CD4-positive, alpha-beta T cell (primary cell): ENCODE data around the gene PCDHA7. TPM values are rescaled to one million over a fixed set of nuclear protein-coding genes. Genes with fewer than 3 reads are reported as not detected.
"Not testable (repeated sequence)": the region's sequence is repeated elsewhere in the genome, so short reads cannot be mapped to it uniquely, and the experiment has no call there.

ENCODE experiments used
- ATAC-seq: fragments of 200-7000 bp; cut with Tn5 transposase; one replicate; pipeline ENCODE4 v1.10.0; 2022; ENCODE audit warnings: mild to moderate bottlenecking; ENCODE audit not compliant: poor library complexity
- CTCF ChIA-PET: fragments of 350-600 bp; sonication (Branson Sonifier 250); formaldehyde crosslinking; loops from one replicate; lab custom pipeline; 2021; ENCODE audit warnings: antibody characterized with exemption, inconsistent platforms; lab: Charles Lee
- POLR2A ChIA-PET: fragments of 350-600 bp; sonication (Branson Sonifier 250); formaldehyde crosslinking; loops from one replicate; lab custom pipeline; 2021; ENCODE audit warnings: antibody characterized with exemption, inconsistent platforms; lab: Charles Lee
- DNase-seq, 14 experiments: peaks; one replicate each; pipeline ENCODE4 v3.0.0-alpha.2; 2013 to 2020; ENCODE audit warnings: mixed read lengths in 2 of 14
- H3K27ac ChIP-seq, 2 donors: one replicate each; pipeline versions ENCODE4 v1.5.1 to v1.7.0; 2013; ENCODE audit warnings: low read length in 2 of 2, low read depth in 1 of 2, mild to moderate bottlenecking in 1 of 2
- H3K27me3 ChIP-seq, 2 experiments: 1 replicate in 1 of 2; 2 replicates in 1 of 2; pipeline versions ENCODE4 v1.6.1 to v1.7.0; 2013; ENCODE audit warnings: low read length in 2 of 2, control low read depth in 1 of 2, mild to moderate bottlenecking in 1 of 2, moderate library complexity in 1 of 2; ENCODE audit not compliant: insufficient read depth in 2 of 2, control insufficient read depth in 1 of 2
- H3K36me3 ChIP-seq: one replicate; pipeline ENCODE4 v1.6.1; 2013; ENCODE audit warnings: low read length, control low read depth; ENCODE audit not compliant: insufficient read depth
- H3K4me1 ChIP-seq: one replicate; pipeline ENCODE4 v1.6.1; 2013; ENCODE audit warnings: low read length, control low read depth; ENCODE audit not compliant: insufficient read depth
- H3K4me3 ChIP-seq: one replicate; pipeline ENCODE4 v1.5.1; 2013; ENCODE audit warnings: mild to moderate bottlenecking, low read length, moderate library complexity
- H3K9me3 ChIP-seq, 2 experiments: 1 replicate in 1 of 2; 2 replicates in 1 of 2; pipeline versions ENCODE4 v1.6.1 to v1.7.0; 2013; ENCODE audit warnings: low read length in 2 of 2, mild to moderate bottlenecking in 2 of 2, control low read depth in 1 of 2, moderate library complexity in 1 of 2; ENCODE audit not compliant: control insufficient read depth in 1 of 2, insufficient read depth in 1 of 2
- H3K27ac Mint-ChIP-seq: one replicate; pipeline ENCODE4 v1.8.0; 2020; ENCODE audit warnings: mixed read lengths
- H3K27me3 Mint-ChIP-seq: one replicate; pipeline ENCODE4 v1.8.0; 2021; ENCODE audit warnings: mixed read lengths
- H3K36me3 Mint-ChIP-seq: one replicate; pipeline ENCODE4 v1.8.0; 2021; ENCODE audit warnings: low read depth, mixed read lengths
- H3K4me1 Mint-ChIP-seq: one replicate; pipeline ENCODE4 v1.8.0; 2021; ENCODE audit warnings: low read depth, mixed read lengths
- H3K4me3 Mint-ChIP-seq: one replicate; pipeline ENCODE4 v1.8.0; 2020; ENCODE audit warnings: mild to moderate bottlenecking, mixed read lengths
- H3K9me3 Mint-ChIP-seq: one replicate; pipeline ENCODE4 v1.8.0; 2020; ENCODE audit warnings: mixed read lengths
- intact Hi-C, 2 experiments: fragments of 100-400 bp; cut with DNase I in 1 of 2; cut with micrococcal nuclease in 1 of 2; formaldehyde crosslinking; loops; one replicate each; pipeline versions ENCODE4 v1.15.1 to v1.9.0; 2023 to 2025; cut with DNase I, micrococcal nuclease
- polyA plus RNA-seq, 2 donors: library from polyadenylated mRNA; unstranded; fragments of 120-200 nt; gene quantifications; one replicate each; pipeline ENCODE4 v1.2.1, GENCODE V29; 2013
- total RNA-seq, 174 experiments: library from RNA in 2 of 174; stranded (reverse) in 2 of 174; gene quantifications; one replicate each; pipeline ENCODE4 v1.2.3 and lab custom pipeline; 2021 to 2026
- TF ChIP-seq, protein P1 (sequence below): fragments of 200-600 bp; IDR thresholded peaks from one replicate; pipeline ENCODE4 v1.8.0; 2022; ENCODE audit warnings: antibody characterized with exemption, mild to moderate bottlenecking

PCDHA7 gene, protein sequence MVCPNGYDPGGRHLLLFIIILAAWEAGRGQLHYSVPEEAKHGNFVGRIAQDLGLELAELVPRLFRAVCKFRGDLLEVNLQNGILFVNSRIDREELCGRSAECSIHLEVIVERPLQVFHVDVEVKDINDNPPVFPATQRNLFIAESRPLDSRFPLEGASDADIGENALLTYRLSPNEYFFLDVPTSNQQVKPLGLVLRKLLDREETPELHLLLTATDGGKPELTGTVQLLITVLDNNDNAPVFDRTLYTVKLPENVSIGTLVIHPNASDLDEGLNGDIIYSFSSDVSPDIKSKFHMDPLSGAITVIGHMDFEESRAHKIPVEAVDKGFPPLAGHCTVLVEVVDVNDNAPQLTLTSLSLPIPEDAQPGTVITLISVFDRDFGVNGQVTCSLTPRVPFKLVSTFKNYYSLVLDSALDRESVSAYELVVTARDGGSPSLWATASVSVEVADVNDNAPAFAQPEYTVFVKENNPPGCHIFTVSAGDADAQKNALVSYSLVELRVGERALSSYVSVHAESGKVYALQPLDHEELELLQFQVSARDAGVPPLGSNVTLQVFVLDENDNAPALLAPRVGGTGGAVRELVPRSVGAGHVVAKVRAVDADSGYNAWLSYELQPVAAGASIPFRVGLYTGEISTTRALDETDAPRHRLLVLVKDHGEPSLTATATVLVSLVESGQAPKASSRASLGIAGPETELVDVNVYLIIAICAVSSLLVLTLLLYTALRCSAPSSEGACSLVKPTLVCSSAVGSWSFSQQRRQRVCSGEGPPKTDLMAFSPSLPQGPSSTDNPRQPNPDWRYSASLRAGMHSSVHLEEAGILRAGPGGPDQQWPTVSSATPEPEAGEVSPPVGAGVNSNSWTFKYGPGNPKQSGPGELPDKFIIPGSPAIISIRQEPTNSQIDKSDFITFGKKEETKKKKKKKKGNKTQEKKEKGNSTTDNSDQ
- total RNA-seq (not detected), total RNA-seq (lab: John Stamatoyannopoulos, UW) (0 to 0.07 (median 0) reads per million in 172 experiments)
- polyA plus RNA-seq (2013, experiment 1 of 2), result not detected
- polyA plus RNA-seq (2013, experiment 2 of 2), result not detected

DNA sequence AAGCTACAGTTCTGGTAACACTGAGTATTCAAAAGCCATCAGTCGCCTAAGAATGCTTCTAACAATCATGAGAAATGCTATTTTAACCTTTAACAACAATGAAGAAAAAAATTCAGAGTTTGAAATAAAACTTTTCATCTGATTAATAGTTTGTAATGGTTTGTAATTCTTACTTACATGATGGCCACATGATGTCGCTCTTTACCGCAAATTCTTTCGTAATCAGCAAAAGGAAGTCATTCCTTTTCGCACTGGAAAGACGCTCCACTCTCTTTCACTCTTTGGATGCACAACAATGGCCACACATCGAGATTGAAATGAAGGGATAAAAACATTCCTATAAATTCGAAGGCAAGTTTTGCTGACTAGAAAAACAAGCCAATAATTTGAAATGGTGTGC, at the start of gene PCDHA7:
TSS of gene PCDHA7 (plus strand) at position 277 of the 400 bp plus-strand sequence. CDS start at position 392, 115 bp downstream.
- Histone ChIP-seq H3K9me3 (peaks cover 26 to 38% of the 10 kb centered on the region in 2 experiments), H3K4me3 (no peak within 1 kb of the TSS), H3K27me3 (peaks cover 13 to 22% of the 10 kb centered on the region in 2 experiments), H3K27ac (no peak within 1 kb of the TSS), H3K4me1 (no peaks in the 10 kb centered on the region), H3K36me3 (no peaks in the 10 kb centered on the region)
- H3K4me3 Mint-ChIP-seq, result no peak within 1 kb of the TSS
- POLR2A ChIA-PET, result no interaction called here
- CTCF ChIA-PET, result no interaction called here
- DNase-seq (no peak), ATAC-seq (no peak)
- H3K36me3 Mint-ChIP-seq, result no peaks in the 10 kb centered on the region
- TF ChIP-seq, protein P1, sequence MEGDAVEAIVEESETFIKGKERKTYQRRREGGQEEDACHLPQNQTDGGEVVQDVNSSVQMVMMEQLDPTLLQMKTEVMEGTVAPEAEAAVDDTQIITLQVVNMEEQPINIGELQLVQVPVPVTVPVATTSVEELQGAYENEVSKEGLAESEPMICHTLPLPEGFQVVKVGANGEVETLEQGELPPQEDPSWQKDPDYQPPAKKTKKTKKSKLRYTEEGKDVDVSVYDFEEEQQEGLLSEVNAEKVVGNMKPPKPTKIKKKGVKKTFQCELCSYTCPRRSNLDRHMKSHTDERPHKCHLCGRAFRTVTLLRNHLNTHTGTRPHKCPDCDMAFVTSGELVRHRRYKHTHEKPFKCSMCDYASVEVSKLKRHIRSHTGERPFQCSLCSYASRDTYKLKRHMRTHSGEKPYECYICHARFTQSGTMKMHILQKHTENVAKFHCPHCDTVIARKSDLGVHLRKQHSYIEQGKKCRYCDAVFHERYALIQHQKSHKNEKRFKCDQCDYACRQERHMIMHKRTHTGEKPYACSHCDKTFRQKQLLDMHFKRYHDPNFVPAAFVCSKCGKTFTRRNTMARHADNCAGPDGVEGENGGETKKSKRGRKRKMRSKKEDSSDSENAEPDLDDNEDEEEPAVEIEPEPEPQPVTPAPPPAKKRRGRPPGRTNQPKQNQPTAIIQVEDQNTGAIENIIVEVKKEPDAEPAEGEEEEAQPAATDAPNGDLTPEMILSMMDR, result no peak
- H3K27me3 Mint-ChIP-seq, result peaks cover 42% of the 10 kb centered on the region
- peaks cover 12% of the 10 kb centered on the region for H3K9me3 Mint-ChIP-seq
- no peaks in the 10 kb centered on the region for H3K4me1 Mint-ChIP-seq
- intact Hi-C loops, result no loop called here
- H3K27ac Mint-ChIP-seq, result no peak within 1 kb of the TSS

DNA sequence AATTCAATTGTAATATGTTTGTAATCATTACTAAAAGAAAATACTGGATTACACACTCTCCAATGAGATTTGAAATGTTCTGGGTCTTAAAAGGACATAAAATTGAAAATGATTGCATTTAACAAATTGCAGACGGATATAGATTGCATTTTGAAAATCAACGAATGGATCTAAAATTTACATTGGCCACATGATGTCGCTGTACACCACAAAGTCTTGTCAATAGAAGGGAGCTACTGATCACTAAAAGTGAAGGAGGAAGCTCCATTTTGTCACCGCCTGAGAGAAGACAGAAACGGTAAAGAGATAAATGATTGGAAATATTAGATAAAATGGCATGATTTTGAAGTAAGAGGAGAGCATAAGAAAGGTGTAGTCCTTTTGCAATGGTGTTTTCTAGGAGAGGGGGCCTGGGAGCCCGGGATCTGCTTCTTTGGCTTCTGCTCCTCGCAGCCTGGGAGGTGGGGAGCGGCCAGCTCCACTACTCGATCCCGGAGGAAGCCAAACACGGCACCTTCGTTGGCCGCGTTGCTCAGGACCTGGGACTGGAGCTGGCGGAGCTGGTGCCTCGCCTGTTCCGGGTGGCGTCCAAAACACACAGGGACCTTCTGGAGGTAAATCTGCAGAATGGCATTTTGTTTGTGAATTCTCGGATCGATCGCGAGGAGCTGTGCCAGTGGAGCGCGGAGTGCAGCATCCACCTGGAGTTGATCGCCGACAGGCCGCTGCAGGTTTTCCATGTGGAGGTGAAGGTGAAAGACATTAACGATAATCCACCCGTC, 48.0 kb upstream of the PCDHA7 start, which contains the start of gene PCDHA1:
TSS of gene PCDHA1 (plus strand) at position 236 of the 782 bp plus-strand sequence.
- no peak for DNase-seq
- H3K27ac Mint-ChIP-seq, result no peak within 1 kb of the TSS
- H3K4me1 ChIP-seq, result no peaks in the 10 kb centered on the region
- no peak for ATAC-seq
- POLR2A ChIA-PET, result no interaction called here
- no peak within 1 kb of the TSS for H3K4me3 ChIP-seq
- H3K36me3 ChIP-seq, result no peaks in the 10 kb centered on the region
- no peak within 1 kb of the TSS for H3K27ac ChIP-seq
- peaks cover 21% of the 10 kb centered on the region in 2 experiments for H3K27me3 ChIP-seq
- intact Hi-C loops, result no loop called here
- peaks cover 47 to 90% of the 10 kb centered on the region in 2 experiments for H3K9me3 ChIP-seq
- TF ChIP-seq, protein P1, result no peak
- H3K27me3 Mint-ChIP-seq, result peaks cover 72% of the 10 kb centered on the region
- peaks cover 40% of the 10 kb centered on the region for H3K36me3 Mint-ChIP-seq
- no peaks in the 10 kb centered on the region for H3K4me1 Mint-ChIP-seq
- CTCF ChIA-PET, result no interaction called here
- H3K4me3 Mint-ChIP-seq, result no peak within 1 kb of the TSS
- peaks cover 25% of the 10 kb centered on the region for H3K9me3 Mint-ChIP-seq

- ATAC-seq, H3K4me1 ChIP-seq, DNase-seq, H3K36me3 ChIP-seq, POLR2A ChIA-PET, H3K27ac Mint-ChIP-seq, H3K4me3 ChIP-seq, H3K4me1 Mint-ChIP-seq, H3K4me3 Mint-ChIP-seq, intact Hi-C loops, CTCF ChIA-PET, H3K27ac ChIP-seq: not testable (repeated sequence)
- peaks cover 42 to 77% of the 10 kb centered on the region in 2 experiments for H3K9me3 ChIP-seq
- H3K27me3 ChIP-seq, result peaks cover 21% of the 10 kb centered on the region in 2 experiments
- Mint-ChIP-seq H3K9me3 (peaks cover 22% of the 10 kb centered on the region), H3K27me3 (peaks cover 76% of the 10 kb centered on the region), H3K36me3 (peaks cover 43% of the 10 kb centered on the region)
Measured at GRCh38 chr5:140787422-140787821, 46.6 kb upstream of the PCDHA7 start.

- not testable (repeated sequence) for ATAC-seq
Measured at GRCh38 chr5:140787849-140788504, 46.1 kb upstream of the PCDHA7 start.

More at GRCh38 chr5:140787849-140788504, 46.1 kb upstream of the PCDHA7 start:
- H3K27ac ChIP-seq, H3K4me1 Mint-ChIP-seq, H3K36me3 ChIP-seq, H3K4me3 ChIP-seq, H3K27ac Mint-ChIP-seq, H3K4me3 Mint-ChIP-seq, H3K4me1 ChIP-seq, CTCF ChIA-PET, POLR2A ChIA-PET, DNase-seq, intact Hi-C loops: not testable (repeated sequence)
- peaks cover 43% of the 10 kb centered on the region for H3K36me3 Mint-ChIP-seq
- peaks cover 76% of the 10 kb centered on the region for H3K27me3 Mint-ChIP-seq
- Histone ChIP-seq H3K27me3 (peaks cover 25% of the 10 kb centered on the region in 2 experiments), H3K9me3 (peaks cover 36 to 76% of the 10 kb centered on the region in 2 experiments)
- peaks cover 22% of the 10 kb centered on the region for H3K9me3 Mint-ChIP-seq
